ENCODE results near the gene SAT1.

SAT1 gene

DNA sequence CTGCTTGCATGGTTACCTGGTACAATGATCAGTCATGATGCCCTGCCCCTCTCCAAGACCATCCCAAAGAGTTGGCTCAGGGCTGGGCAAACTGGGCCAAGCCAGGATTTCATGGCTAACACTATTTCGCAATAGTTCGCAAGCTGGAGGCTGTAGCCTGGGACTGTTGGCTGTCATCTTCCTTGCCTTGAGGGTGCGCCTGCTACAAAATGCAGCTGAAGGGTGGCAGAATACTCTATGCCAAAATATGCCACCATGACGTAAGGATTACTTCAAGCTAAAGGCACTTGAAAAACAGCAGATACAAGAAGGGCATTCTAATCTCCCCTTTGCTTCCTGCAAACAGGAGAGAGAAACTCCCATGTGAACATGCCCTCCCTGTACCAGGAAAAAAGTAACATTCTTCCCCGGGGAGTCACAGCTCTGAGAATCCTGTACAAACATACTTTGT lies 21.0 kb downstream of the SAT1 start:
- Histone ChIP-seq H3K27me3 (no peaks in the 10 kb centered on the region), H3K4me3 (no peak overlapping the region), H3K9me3 (no peaks in the 10 kb centered on the region), H3K36me3 (no peaks in the 10 kb centered on the region), H3K27ac (peak overlapping the region in 1 of 2 donors; percentile 44), H3K4me1 (peaks cover 0 to 11% (median 5%) of the 10 kb centered on the region in 4 donors)
- intact Hi-C loops (cut with DNase I; ENCODE audit: low total_unique reads): no loop called here
- TF ChIP-seq, protein P1, sequence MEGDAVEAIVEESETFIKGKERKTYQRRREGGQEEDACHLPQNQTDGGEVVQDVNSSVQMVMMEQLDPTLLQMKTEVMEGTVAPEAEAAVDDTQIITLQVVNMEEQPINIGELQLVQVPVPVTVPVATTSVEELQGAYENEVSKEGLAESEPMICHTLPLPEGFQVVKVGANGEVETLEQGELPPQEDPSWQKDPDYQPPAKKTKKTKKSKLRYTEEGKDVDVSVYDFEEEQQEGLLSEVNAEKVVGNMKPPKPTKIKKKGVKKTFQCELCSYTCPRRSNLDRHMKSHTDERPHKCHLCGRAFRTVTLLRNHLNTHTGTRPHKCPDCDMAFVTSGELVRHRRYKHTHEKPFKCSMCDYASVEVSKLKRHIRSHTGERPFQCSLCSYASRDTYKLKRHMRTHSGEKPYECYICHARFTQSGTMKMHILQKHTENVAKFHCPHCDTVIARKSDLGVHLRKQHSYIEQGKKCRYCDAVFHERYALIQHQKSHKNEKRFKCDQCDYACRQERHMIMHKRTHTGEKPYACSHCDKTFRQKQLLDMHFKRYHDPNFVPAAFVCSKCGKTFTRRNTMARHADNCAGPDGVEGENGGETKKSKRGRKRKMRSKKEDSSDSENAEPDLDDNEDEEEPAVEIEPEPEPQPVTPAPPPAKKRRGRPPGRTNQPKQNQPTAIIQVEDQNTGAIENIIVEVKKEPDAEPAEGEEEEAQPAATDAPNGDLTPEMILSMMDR (IDR thresholded peaks at IDR 0.05): no peak
- DNase-seq: peak in 1 of 2 donors; percentile 68

DNA sequence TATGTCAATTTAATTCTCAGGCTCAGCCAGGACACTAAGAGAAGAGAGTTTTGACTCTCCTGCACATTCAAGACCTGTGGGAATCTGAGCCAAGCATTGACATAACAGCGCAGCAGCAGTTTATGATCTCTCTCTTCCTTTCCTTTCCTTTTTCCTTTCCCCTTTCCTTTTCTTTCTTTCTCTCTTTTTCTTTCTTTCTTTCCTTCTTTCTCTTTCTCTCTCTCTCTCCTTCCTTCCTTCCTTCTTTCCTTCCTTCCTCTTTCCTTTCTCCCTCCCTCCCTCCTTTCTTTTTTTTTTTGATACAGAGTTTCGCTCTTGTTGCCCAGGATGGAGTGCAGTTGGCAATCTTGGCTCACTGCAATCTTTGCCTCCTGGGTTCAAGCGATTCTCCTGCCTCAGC lies 21.6 kb downstream of the SAT1 start:
- no peaks in the 10 kb centered on the region for H3K9me3 ChIP-seq
- H3K4me1 ChIP-seq: peaks cover 0 to 11% (median 5%) of the 10 kb centered on the region in 4 donors
- intact Hi-C loops (cut with DNase I; ENCODE audit: low total_unique reads): no loop called here
- DNase-seq: no peak
- no peaks in the 10 kb centered on the region for H3K36me3 ChIP-seq
- TF ChIP-seq, protein P1 (IDR thresholded peaks at IDR 0.05): no peak
- H3K27ac ChIP-seq: peak overlapping the region in 1 of 2 donors; percentile 44
- H3K4me3 ChIP-seq: no peak overlapping the region
- H3K27me3 ChIP-seq: no peaks in the 10 kb centered on the region

DNA sequence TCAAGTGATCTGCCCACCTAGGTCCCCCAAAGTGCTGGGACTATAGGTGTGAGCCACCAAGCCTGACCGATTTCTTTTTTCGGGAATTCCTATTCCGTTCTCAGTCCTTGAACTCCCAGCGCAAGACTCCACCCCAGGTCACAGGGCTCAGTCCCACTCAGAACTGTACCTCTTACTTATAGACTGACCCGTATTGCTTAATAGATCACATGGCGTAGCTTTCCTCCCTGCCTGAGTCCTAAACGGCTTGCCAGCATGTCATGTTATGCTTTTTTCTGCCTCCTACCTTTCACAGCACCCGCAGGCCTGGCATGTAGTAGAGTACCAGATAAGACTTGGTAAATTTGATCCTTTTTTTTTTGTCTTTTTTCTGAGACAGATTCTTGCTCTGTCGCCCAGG lies 22.4 kb downstream of the SAT1 start:
- Histone ChIP-seq H3K9me3 (no peaks in the 10 kb centered on the region), H3K36me3 (no peaks in the 10 kb centered on the region), H3K4me1 (peaks cover 0 to 11% (median 5%) of the 10 kb centered on the region in 4 donors), H3K27ac (no peak overlapping the region), H3K4me3 (no peak overlapping the region), H3K27me3 (no peaks in the 10 kb centered on the region)
- TF ChIP-seq, protein P1 (IDR thresholded peaks at IDR 0.05): no peak
- intact Hi-C loops (cut with DNase I; ENCODE audit: low total_unique reads): no loop called here
- DNase-seq: no peak

DNA sequence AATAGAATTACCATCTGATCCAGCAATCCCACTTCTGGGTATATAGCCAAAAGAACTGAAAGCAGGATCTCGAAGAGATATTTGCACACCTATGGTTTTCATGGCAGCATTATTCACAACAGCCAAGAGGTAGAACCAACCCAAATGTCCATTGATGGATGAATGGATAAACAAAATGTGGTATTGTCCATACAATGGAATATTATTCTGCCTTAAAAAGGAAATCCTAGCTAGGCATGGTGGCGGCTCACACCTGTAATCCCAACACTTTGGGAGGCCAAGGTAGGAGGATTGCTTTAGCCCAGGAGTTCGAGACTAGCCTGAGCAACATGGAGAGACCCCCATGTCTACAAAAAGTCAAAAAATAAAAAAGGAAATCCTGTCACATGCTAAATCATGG lies 27.3 kb downstream of the SAT1 start:
- TF ChIP-seq, protein P1 (IDR thresholded peaks at IDR 0.05): no peak
- Histone ChIP-seq H3K36me3 (no peaks in the 10 kb centered on the region), H3K27ac (no peak overlapping the region), H3K4me1 (no peaks in the 10 kb centered on the region), H3K4me3 (no peak overlapping the region), H3K9me3 (no peaks in the 10 kb centered on the region), H3K27me3 (no peaks in the 10 kb centered on the region)
- intact Hi-C loops (cut with DNase I; ENCODE audit: low total_unique reads): no loop called here
- DNase-seq: no peak

DNA sequence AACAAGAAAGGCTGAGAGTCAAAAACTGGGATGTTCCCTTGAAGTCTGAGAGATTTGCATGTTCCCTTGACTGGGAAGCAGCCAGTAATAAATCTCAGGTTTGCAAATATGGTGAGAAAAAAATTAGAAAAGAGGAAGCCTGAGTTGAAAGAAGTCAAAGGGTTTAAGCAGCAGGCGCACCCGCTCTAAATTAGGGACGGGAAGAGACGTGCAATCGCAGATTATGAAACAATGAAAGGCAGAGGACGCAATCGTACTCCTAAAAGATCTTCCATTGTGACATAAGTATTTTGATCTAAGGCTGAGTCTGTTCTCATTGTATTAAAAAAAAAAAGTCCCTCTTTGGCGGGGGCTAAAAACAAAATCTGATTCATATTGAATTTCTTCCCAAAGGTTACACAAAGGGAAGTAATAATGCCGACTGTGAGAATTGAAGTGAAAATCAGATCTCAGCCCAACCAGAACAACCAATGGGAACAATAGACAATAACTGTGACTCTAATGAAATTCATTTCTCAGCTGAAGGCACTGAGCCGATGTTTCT lies 28.2 kb downstream of the SAT1 start:
- no peaks in the 10 kb centered on the region for H3K4me1 ChIP-seq
- TF ChIP-seq, protein P1 (IDR thresholded peaks at IDR 0.05): no peak
- no peak overlapping the region for H3K4me3 ChIP-seq
- peak in 1 of 2 donors; percentile 40 for DNase-seq
- no peak overlapping the region for H3K27ac ChIP-seq
- no peaks in the 10 kb centered on the region for H3K9me3 ChIP-seq
- no peaks in the 10 kb centered on the region for H3K27me3 ChIP-seq
- intact Hi-C loops (cut with DNase I; ENCODE audit: low total_unique reads): no loop called here
- H3K36me3 ChIP-seq: no peaks in the 10 kb centered on the region

DNA sequence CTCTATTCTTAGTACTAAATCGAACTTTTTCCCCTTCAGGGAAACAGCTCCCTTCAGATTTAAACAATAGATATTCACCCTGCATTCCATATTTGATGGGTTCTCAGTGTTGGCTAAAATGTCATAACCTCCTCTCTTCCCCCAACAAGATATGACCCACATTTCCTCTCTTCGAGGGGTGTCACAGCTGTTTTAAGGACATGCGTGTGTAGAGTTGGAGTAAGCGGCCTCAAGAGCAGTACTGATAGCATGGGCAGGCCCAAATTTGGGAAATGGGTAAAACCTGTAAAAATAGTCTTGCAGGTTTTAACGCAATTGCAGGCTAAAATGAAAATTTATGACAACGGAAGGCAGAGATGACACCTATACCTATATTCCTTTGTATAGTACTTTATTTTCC lies 28.7 kb downstream of the SAT1 start:
- intact Hi-C loops (cut with DNase I; ENCODE audit: low total_unique reads): no loop called here

More for the DNA sequence above, 28.7 kb downstream of the SAT1 start:
- no peaks in the 10 kb centered on the region for H3K36me3 ChIP-seq
- H3K4me3 ChIP-seq: no peak overlapping the region
- TF ChIP-seq, protein P1 (IDR thresholded peaks at IDR 0.05): no peak
- no peak for DNase-seq
- no peak overlapping the region for H3K27ac ChIP-seq
- H3K4me1 ChIP-seq: no peaks in the 10 kb centered on the region
- no peaks in the 10 kb centered on the region for H3K9me3 ChIP-seq
- no peaks in the 10 kb centered on the region for H3K27me3 ChIP-seq

All from tibial artery (tissue), 4 donors.